ENCODE measurements around the gene NEK3.

GRCh38 chr13:52091473-52091872, 67.9 kb downstream of the NEK3 start:
- TF ChIP-seq, protein P1, sequence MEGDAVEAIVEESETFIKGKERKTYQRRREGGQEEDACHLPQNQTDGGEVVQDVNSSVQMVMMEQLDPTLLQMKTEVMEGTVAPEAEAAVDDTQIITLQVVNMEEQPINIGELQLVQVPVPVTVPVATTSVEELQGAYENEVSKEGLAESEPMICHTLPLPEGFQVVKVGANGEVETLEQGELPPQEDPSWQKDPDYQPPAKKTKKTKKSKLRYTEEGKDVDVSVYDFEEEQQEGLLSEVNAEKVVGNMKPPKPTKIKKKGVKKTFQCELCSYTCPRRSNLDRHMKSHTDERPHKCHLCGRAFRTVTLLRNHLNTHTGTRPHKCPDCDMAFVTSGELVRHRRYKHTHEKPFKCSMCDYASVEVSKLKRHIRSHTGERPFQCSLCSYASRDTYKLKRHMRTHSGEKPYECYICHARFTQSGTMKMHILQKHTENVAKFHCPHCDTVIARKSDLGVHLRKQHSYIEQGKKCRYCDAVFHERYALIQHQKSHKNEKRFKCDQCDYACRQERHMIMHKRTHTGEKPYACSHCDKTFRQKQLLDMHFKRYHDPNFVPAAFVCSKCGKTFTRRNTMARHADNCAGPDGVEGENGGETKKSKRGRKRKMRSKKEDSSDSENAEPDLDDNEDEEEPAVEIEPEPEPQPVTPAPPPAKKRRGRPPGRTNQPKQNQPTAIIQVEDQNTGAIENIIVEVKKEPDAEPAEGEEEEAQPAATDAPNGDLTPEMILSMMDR (IDR thresholded peaks at IDR 0.05), result no peak
- TF ChIP-seq ZFX (IDR thresholded peaks at IDR 0.05; ENCODE audit: borderline replicate concordance), result no peak

Data from 22Rv1 (cell line).